Iris pigment epithelial cell (primary cell): ENCODE measurements around the gene PGF.

ENCODE experiments used
- DNase-seq: peaks from one replicate; pipeline ENCODE4 v3.0.0-alpha.2; 2011; ENCODE audit warnings: low read depth

Gene PGF

DNA sequence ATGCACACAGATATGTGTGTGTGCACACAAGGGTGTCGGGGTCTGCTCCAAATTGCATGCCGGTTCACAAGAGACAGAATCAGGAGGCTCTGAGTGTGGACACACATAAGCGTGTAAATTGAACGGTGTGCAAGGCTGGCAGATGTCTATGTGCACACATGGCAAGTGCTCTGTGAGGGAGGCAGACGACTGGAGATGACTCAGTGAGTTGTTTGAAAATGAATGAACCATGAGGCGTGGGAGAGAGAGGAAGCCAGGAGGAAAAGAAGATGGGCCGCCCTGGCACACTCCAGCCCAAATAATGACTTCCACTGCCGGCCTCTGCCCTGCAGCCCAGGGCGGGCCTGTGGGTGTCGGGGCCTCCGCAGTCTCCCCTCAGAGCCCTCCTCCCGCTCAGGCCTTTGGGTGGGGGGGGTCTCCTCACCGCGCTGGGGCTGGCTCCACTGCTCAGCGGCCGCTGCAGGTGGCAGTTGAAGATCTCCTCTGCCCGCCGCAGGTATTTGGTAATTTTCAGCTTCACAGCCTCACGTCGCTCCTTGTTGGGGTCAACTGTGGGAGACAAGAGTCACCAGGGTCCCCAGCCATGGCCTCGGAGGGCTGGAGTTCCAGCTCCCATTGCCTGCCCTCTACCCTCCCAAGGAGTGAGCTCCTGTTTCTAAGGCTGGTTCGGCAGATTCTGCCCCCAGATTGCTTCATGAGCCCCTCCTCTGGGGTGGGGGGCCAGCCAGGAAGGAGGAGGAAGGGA is 35.8 kb downstream of the PGF start:
- DNase-seq: peak; percentile 30

DNA sequence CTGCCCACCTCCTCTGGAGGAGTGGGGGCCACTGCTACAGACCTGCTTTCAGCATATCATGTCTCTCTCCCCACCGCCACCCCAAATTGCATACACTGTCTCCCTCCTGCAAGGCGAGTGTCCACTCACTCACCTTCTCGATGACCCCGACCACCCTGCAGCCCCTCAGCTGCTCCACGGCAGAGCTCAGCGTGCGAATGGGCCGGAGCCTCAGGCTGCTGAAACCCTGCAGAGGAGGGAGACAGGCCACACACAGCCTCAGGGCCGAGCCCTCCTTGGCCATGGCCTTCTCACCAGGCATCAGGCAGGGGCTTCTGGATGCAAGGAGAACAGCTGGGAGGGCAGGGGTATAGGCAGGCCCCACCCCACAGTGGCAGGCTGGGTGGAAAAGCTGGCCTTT is 37.0 kb downstream of the PGF start:
- DNase-seq: no peak

GRCh38 chr14:74917646-74918081 is 37.7 kb downstream of the PGF start:
- DNase-seq: peak; percentile 17

DNA sequence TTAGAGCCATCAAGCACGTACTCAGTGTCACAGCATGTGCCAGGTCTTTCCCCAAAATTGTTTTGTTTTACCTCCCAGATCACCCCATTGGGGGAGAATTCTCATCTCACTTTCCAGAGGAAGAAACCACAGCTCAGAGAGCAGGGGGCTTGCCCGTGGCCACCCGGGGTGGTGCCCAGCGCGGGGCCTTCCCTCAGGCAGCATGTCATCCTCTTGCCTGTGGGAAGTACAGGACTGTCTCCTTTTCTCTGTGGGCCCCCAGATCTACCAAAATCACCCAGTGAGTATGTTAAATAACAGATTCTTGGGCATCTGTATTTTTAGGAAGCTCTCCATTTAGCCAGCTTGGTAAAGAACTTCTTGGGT is 38.2 kb downstream of the PGF start:
- DNase-seq: no peak

GRCh38 chr14:74915826-74916225 is 39.6 kb downstream of the PGF start:
- DNase-seq: no peak

GRCh38 chr14:74915426-74915825 is 40.0 kb downstream of the PGF start:
- no peak for DNase-seq

DNA sequence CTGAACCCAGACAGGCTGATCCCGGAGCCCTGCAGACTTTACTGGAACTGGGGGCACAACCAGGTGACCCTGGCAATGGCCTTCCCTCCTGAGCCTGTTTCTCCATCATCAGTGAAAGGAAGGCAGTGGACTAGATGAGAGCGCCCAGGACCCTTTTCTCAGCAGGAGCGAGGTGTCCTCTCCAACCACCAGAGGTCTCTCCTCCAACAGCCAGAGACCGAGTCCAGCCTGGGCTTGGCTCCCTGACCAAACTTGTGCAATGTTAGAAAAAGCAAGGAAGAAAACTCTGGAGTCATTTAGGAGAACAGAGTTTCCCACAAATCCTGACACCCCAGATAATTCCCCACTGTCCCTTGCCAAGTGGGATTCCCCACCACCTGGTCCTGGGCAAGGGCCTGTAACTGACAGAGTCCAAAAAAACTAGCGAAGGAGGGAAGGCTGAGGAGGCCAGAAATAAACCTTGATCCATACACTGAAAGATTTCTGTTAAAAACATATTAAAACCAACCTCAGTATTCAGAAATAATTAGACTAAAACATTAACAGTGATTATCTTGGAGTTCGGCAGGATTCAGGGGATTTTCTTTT is 41.3 kb downstream of the PGF start:
- DNase-seq: peak; percentile 74

DNA sequence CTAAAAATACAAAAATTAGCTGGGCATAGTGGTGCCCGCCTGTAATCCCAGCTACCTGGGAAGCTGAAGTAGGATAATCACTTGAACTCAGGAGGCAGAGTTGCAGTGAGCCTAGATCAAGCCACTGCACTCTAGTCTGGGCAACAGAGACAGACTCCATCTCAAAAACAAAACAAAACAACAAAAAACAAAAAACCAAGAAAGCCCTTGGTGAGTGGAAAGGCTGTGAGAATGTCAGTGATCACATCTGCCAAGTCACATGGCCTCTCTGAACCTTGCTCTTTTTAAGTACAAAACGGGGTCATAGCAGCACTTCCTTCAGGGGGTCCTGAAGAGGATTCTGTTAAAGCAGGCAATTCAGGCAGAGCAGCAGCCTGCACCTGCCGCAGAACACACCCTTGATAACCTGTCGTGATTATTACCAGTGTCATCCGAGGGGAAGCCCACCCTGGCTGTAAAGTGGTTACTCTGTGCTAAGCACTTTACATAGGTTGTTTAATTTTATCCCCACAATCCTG is 41.9 kb downstream of the PGF start:
- no peak for DNase-seq

- no peak for DNase-seq
Measured at GRCh38 chr14:74912801-74913200, 42.6 kb downstream of the PGF start.

GRCh38 chr14:74912111-74912510 is 43.3 kb downstream of the PGF start:
- DNase-seq: no peak

DNA sequence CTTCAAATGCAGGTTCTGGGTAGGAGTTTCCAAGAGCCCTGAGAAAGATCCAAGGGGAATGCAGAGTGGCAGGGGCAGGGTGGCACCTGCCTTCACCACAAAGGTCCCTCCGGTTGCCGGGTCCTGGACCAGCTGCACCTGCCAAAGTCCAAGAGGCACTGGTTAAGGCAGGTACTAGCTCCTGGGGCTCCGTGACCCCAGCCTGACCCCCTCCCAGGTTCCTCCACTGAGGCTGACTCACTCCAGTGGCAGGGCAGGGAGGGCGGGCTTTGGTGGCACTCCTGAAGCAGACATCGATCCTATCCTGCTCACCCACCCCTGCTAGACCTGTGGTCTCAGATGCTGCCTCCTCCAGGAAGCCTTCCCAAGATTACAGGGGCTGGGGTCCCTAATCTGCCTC is 43.7 kb downstream of the PGF start:
- DNase-seq: no peak

- no peak for DNase-seq
Measured at GRCh38 chr14:74911221-74911620, 44.2 kb downstream of the PGF start.

GRCh38 chr14:74910556-74910955 is 44.8 kb downstream of the PGF start:
- DNase-seq: no peak

GRCh38 chr14:74909911-74910310 is 45.5 kb downstream of the PGF start:
- no peak for DNase-seq

DNA sequence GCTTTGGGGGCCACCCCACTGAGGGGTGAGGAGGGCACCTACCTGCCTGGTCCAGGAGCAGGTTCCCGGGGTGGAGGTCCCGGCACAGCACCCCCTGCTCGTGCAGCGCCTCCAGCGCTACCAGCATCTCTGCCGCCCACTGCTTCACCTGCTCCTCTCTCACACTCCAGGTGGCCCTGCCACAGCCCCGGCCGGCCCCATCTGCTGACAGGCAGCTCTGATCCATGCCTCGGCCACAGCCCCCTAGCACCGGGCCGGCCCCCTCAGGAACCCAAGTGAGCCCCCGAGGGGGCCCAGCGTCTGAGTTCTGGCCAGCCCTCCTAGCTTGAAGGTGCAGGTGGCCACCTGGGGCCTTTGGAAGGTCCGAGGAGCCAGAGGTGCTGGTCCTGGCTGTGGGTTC is 45.9 kb downstream of the PGF start:
- DNase-seq: no peak

DNA sequence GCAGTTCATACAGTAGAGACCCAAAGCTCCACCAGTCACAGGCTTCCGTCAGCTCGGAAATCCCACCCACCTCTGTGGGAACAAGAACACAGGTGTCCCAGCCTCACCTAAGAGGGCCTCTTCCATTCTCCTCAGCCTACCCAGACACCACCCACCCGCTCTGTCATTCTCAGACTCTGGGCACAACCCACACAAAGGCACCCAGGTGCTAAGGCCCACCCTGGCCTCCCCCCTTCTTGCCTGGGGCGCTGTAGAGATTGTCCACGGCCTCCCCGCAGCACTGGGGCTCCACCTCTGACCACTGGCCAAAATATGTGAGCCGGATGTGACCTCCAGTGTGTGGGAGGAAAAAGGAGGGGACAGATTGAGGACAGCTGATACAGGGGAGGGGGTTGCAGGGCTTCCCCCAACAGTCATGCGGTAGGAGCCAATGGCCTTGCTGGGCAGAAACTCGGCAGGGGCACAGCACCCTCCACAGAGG is 46.5 kb downstream of the PGF start:
- DNase-seq: no peak

DNA sequence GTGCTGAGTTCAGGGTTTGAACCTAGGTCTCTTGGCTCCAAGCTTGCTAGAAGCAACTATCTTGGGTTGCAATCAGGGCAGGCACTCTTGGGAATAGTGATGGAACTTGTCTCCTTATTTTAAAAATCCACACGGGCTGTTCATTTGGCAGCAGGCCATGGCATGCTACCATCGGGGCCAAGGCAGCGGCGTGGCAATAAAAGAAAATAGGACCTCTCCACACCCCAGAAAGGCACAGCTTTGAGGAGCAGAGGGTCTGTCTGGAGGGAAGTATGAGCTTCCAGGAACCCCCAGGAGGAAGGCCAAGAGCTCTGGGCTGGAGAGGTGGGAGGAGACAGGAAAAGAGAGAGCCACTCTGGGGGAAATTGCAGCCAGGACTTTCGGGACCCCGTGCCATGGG is 47.7 kb downstream of the PGF start:
- no peak for DNase-seq

DNA sequence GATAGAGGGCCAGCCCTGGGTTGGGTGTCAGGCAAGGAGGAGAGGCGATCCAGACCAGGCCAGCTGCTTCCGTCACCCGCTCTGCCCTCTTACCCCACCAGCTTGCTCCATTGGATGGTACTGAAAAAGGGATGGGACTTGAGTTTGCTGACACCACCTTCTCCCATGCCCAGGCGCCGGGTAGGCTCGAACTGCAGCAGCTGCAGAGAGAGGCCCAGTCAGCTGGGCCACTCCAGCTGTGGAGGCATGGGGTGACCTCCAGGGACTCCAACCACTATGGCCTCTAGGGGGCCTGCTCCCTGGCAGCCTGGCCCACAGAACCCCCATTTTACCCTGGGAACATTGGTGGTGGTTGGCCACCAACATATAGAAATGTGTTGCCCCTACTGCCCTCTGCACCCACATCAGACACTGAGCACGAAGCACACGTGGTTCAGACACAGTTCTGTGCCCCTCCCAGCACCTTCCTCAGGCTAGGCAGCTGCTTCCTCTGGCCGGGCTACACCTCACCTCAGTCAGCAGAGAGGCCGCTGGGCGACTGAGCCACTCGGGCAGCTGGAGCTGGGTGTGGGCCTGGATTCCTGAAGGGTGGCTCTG is 48.4 kb downstream of the PGF start:
- DNase-seq: no peak

GRCh38 chr14:74905595-74906142 is 49.7 kb downstream of the PGF start:
- DNase-seq: peak; percentile 30

DNA sequence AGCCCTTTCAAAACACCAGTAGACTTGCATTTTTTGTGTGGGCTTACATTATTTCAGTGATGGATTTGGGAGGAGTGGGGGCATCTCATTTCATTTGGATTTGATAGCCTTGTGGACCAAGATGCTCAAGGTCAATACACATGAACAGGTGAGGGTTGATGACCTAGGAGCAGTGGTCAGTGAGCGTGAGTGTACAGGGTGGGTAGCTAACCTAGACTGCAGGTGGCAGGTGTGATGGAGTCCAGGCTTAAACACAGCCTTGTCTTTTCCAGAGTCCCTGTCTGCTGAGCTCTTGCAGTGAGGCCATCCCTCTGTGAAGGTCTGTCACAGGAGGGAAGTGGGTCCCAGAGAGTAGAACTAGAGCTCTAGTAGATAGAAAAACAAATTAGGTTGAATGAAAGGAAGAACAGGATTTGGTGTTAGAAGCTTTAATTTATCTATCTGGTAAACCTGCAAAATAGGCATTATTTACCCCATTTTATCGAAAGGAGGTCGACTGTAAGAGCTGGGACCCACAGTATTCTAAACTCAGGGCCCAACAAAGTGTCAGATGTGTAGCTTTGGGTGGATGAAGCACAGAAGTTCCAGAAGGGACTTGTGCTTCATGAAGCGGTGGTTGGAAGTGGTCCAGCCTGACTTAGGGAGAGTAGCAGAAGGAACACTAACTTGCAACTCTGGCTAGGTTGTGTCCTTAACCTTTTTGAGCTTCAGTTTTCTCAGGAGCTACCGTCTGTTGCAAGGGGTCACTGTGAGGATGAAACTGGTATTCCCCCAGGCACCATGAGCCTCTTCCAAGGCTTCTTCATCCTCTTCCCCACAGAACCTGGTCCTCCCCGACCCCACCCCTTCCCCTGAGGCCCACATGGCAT is 50.5 kb downstream of the PGF start:
- DNase-seq: no peak

GRCh38 chr14:74902941-74903705 is 52.3 kb downstream of the PGF start:
- no peak for DNase-seq
